HG02763 (cell line): ENCODE data around the gene TMEM183A.

Source experiments
- ATAC-seq: cut with Tn5 transposase; IDR thresholded peaks from one replicate; pipeline ENCODE4 v1.9.1; 2021; ENCODE audit warnings: mild to moderate bottlenecking, moderate library complexity; ENCODE audit not compliant: unreplicated experiment

TMEM183A gene, protein sequence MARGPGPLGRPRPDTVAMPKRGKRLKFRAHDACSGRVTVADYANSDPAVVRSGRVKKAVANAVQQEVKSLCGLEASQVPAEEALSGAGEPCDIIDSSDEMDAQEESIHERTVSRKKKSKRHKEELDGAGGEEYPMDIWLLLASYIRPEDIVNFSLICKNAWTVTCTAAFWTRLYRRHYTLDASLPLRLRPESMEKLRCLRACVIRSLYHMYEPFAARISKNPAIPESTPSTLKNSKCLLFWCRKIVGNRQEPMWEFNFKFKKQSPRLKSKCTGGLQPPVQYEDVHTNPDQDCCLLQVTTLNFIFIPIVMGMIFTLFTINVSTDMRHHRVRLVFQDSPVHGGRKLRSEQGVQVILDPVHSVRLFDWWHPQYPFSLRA

DNA sequence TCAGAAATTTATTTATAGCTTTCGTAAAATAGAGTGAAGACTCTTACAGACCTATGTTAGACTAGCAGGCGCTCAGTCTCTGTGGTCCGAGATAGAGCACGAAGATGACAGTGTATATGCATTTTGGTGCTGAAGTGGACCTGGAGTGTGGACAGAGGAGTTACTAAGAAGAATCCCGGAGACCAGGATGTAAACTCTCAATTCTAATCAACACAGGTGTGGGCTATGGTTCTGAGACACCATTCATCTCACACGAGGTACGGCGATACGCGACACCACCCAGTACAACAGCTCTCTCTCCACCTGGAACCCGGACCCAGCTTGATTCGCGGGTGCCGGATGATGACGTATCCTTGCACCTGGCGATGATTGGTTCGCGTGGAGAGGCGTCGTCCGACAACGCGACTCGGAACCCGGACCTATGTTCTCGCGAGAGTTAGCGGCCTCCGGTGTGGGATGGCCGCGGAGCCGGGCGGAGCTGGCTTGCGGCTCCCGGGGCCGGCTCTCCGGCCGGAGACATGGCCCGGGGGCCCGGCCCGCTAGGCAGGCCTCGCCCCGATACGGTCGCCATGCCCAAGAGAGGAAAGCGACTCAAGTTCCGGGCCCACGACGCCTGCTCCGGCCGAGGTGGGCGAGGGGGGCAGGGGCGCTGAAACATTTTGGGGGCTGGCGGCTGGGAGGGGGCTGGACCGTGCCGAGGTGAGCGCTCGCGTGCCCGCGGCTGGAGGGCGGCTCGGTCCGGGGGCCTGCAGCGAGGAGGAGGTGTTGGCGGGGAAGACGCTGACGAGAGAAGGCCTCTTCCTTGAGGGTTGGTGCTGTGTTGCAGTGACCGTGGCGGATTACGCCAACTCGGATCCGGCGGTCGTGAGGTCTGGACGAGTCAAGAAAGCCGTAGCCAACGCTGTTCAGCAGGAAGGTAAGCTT lies at the start of gene TMEM183A:
TSS of gene TMEM183A (plus strand) at position 427 of the 924 bp plus-strand sequence. CDS start at position 519, 92 bp downstream.
- peak; percentile 95 for ATAC-seq

DNA sequence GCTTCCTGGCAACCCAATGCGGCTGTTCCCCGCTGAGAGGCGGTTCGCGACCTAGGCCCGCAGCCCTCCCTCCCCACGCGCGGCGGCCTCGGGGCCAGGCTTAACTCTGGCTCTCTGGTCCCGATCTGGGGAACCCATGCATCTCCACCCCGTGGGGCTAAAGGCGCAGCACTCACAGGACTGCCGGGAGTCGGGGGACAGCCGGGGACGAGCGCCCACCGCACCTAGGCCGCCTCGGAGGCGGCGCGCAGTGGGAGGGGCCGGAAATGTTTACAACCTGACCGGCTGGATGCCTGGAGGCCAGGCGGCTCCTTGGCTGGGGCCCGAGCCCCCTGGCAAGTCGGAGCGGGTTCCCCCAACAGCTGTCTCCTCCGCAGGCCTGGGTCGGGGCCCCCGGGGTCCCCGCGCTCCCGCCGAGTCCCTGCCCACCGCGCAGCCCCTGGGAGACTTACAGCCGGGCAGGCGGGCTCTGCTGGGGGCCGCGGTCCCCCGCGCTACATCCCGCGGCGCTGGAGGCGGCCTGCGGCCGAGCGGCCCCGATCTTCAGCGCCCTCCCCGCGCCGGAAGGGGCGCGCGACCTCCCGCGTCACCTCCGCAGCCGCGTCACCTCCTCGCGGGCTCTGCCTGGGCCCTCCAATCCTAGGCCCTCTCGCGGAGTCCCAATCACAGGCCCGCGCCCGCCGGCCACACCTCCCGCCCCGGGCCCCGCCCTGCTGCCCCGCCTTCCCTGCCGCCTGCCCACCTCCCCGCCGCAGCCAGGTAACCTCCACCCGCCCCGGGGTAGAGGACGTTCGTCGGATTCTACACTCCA lies 49.2 kb upstream of the TMEM183A start, which contains the start of gene ADIPOR1:
TSS of gene ADIPOR1 (minus strand) at position 580 of the 811 bp plus-strand sequence. CDS start 7,242 bp downstream, outside the sequence.
- peak; percentile 94 for ATAC-seq

DNA sequence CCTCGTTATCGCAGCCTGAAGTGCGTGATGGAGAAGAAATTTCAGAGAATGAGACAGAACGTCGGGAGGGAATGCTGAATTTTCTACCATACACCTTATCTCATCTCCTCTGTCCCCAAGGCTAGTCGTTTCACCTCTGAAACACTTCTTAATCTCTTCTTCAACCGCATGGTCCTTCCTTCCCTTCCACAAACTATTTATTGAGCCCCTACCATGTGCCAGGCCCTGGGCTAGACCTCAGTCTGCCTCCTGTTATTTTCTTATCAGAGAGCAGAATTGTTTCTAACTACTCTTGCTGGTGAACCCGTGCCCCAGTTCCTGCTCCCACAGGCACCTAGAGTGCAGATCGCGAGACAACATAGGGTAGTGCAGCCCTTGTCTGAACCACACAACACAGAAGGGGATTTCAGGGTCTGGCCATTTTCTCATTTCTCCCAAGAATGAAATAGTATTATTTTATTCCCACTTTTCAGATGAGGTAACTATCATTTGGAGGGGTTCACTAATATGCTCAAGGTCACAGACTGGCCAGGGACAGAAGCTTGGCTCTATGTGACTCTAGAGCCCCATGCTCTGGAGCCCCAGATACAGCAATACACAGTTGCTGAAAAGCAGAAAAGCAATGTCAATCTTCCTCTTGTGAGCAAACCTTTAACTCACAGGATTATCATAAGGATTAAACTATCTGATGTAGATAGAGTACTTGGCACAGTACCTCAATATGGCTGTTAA lies 48.5 kb upstream of the TMEM183A start:
- ATAC-seq, result no peak

DNA sequence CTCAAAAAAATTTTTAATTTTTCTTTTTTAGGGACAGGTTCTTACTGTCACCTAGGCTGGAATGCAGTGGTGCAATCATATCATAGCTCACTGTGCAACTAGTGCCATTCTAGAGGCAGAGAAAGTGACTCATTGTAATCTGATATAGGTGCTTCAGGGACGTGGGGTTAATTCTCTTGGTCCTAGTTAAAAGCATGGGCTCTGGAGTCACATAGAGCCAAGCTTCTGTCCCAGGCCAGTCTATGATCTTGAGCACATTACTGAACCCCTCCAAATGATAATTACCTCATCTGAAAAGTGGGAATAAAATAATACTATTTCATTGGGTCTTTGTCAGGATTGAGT lies 47.9 kb upstream of the TMEM183A start:
- no peak for ATAC-seq

DNA sequence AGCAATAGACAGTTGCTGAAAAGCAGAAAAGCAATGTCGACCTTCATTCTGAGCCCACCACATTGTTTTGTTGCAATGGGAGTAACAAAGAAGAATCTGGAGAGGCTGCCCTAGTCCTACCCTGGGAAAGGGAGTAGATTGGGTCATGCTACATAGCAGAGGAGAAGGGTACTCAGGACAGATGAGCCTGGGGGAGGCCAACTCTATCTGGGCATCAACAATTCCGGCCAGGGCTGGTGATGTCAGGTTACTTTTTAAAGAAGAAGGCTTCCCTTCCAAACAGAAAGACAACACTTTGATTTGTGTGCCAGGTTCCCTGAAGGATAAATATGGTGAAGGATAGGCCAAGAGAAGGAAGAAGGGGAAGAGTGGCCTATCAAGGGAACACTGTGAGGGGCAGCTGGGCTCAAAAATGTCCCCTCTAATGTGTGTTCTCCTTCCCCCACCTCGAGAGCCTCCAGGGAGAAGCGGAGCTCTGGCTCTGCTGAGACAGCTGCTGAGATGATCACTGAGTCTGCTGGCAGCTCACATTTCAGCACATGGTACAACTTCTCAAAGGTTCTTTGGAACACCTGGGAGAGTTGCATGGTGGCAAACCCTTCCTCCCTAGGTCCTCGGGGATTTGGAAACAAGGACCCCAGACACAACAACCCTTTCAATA lies 45.8 kb upstream of the TMEM183A start:
- ATAC-seq, result no peak

DNA sequence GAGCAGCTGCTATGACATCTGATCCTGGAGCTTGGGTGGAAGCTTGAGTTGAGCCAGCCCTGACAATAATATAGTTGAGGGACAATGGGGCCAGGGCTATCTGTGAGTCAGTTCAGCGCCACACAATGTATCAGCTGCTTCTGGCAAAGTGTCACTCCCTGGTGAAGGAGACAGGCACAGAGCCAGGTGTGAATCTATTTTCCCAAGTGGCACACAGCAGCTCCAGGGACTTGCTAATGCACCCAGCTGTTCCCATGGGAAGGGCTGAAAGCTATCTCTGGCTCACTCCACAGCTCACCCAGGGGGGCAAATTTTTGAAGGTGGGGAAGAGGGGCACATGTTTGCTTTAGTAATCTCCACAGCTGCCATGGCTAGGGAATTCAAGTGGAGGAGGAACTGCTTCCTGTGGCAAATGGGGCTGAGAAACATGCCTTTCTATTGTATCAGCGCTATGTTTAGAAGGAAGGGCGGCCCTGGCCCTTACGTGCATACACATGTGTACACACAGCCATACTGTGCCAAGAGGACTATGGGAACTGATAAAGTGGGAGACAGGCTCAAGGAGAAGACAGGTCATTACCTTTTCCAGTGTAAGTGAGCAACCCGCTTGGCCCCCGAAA lies 42.3 kb upstream of the TMEM183A start:
- no peak for ATAC-seq

DNA sequence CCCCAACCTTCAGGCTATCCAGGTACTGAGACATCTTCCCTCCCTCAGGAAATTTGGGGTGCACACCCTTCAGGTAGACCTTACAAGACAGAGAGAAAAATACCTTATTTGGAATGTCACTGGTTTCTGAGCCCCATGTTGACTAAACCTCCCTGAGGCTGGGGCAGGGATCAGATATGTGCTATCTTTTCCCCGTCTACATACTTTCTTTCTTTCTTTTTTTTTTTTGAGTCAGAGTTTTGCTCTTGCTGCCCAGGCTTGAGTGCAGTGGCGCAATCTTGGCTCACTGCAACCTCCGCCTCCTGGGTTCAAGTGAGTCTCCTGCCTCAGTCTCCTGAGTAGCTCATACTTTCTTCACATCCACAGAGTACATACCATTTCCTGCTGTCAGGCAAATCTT lies 41.8 kb upstream of the TMEM183A start:
- ATAC-seq, result no peak

DNA sequence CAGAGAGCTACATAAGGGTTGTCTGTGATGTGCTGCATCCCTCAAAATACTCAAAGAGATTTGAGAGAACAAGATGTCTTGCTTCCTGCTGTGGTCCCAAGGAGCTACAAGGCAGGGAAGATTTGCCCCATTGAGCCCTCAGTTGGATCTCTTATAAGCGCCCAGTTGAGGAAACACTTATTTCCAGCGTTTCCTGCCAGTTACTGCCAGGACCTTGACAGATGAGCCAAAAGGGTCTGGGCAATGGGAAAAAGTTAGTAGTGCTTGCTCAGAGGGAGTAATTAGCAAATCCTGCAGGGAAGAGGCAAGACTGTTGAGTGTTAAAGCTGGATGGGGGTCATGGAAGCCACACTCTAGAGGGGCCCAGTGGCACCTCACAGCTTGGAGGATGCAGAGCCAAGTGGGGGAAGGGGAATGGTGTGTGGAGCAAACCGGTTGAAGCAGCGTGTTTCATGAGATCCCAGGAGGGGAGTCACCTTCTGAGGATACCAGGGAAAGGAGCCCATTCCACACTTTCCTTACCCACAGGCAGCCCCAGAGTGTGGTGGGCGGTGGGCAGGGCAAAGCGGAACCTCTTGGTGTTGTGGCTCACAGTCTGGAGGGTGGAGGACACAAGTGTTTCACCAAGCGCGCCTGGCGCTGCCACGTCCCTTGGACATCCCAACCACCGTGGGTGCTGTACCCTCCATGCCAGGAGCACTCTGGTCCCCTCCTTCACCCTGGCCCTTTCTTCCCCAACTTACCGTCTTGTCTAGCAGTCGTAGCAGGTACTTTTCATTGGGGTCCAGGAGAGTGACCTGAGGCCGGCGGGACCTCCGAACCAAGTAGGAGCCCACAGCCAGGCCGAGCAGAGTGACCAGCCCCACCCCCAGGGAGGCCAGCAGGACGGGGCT lies 40.9 kb upstream of the TMEM183A start:
- ATAC-seq, result no peak

DNA sequence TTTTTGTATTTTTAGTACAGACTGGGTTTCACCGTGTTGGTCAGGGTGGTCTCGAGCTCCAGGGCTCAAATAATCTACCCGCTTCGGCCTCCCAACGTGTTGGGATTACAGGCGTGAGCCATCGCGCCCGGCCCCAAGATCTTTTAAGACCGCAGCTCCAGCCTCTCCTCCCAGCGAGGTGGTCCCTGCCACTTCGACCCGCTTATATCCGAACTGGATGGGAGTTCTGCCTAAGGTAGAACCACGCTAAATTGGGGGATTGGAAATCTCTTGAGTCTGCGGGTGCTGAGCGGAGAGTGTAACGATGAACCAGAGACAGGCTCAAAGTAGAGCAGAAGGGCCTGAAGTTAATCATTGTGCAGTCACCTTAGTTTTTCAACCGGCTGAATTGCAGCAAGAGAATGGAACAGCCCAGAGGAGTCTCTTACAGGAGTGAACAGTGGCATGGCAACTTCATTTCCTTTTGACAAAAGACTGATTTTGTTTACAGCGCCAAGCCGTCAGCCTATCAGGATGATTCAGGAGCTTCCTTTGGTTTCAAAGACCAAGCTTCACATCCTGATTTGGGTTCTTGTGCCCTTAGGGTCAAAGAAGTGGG lies 39.4 kb upstream of the TMEM183A start:
- peak; percentile 6 for ATAC-seq

DNA sequence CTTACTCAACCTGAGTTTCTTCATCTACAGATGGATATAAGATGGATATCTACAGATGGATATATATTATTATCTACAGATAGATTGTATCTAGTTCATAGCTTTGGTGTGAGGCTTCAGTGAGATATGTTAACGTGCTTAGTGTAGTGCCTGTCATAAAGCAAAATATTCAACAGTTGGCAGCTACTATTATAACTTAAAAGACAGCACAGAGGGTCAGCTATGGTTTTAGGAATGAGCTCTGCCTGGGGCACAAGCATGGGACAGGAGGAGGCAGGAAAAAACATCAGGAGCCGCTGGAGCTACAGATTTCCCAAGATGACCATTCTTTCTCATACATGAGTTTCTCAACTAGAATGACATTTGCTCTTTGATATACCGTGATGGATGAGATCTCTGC lies 38.8 kb upstream of the TMEM183A start:
- no peak for ATAC-seq

DNA sequence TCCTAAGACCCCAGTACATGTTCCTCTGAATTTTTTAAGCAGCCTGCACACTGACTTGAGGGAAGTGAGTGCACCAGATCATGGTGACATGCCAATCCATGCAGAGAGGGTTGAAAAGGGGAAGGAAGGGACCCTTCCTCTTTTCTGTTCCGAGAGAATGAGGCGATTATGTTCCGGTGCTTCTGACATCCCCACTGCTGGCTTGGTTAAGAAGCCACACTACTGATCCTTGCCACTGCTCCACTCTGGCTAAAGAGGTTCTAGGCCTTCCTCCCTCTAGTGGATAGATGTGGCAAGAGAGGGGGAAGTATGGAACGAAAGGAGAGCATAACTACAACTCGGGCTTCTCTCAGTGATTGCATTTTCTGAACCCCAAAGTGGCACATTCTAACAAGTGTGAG lies 38.3 kb upstream of the TMEM183A start:
- peak; percentile 37 for ATAC-seq

DNA sequence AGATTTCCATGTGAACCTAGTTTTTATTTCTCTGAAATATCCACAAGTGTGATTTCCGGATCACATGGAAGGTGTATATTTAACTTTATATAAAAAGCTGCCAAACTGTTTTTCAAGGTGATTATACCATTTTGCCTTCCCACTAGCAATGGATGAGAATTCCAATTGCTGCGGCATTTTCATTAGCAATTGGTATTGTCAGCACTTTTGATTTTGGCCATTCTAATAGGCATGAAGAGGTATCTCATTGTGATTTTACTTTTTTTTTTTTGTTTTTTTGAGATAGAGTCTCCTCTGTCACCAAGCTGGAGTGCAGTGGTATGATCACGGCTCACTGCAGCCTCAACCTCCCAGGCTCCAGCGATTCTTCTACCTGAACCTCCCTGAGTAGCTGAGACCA lies 35.1 kb upstream of the TMEM183A start:
- ATAC-seq, result no peak

DNA sequence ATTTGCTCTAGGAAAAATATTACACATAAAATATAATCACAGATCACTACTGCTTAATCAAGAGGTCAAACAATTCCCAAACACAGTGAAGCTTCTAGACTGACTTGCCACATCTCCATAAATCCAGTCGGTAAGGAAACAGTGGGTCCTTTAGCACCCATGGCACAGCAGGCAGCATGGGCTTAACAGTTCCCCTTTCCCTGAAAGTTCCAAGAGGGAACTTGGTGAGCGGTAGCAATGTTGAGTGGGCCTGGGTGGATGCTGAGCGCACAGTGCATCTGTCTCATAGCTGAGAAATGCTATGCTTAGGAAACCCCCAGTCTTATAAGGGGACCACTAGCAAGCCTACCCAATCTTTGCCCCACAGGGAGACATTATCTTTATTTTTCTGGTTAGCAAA lies 32.3 kb upstream of the TMEM183A start:
- no peak for ATAC-seq

DNA sequence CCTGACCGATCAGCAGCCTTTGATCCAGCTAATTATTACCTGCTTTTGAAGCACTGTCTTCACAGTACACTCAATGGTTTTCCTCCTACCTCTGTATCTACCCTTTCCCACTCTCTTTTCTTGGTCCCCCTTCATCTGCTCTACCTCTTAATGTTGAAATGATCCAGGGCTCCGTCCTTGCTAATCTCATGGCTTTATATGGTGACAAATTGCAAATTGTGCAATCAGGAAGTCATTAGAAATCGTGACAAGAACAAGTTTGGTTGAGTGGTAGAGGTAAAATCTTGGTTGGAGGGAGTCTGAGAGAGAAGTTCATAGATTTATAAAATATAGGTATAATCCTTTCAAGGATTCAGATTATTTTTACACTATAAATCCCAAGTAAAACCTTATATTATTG lies 30.5 kb upstream of the TMEM183A start:
- no peak for ATAC-seq

DNA sequence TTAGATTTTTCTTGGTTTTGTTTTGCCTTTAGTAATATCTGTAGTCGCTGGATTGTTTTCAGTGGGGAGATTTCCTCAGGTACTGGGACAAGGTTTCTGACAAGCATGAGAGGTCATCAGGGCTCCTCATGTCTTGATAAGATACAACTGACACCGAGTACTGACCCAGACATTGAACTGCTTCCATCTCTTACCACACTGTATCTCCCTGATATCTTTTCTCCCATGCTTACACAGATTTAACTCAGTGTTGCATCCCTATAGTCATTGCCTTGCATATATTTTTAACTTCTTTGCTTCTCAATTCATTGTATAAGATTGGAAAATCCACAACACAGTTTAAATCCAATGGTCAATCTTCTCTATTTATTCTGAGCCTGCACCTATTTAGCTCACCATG lies 27.7 kb upstream of the TMEM183A start:
- no peak for ATAC-seq

DNA sequence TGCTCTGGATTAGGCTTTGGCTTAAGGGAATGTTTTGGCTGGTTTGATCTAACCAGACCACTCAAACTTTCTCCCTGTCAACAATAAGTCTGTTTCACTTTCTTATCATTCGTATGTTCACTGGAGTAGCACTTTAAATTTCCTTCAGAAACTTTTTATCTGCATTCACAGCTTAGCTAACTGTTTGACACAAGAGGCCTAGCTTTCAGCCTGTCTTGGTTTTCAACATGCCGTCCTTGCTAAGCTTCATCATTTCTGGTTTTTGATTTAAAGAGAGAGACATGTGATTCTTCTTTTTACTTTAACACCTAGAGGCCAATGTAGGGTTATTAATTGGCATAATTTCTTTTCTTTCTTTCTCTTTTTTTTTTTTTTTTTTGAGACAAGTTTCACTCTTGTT lies 25.2 kb upstream of the TMEM183A start:
- no peak for ATAC-seq

DNA sequence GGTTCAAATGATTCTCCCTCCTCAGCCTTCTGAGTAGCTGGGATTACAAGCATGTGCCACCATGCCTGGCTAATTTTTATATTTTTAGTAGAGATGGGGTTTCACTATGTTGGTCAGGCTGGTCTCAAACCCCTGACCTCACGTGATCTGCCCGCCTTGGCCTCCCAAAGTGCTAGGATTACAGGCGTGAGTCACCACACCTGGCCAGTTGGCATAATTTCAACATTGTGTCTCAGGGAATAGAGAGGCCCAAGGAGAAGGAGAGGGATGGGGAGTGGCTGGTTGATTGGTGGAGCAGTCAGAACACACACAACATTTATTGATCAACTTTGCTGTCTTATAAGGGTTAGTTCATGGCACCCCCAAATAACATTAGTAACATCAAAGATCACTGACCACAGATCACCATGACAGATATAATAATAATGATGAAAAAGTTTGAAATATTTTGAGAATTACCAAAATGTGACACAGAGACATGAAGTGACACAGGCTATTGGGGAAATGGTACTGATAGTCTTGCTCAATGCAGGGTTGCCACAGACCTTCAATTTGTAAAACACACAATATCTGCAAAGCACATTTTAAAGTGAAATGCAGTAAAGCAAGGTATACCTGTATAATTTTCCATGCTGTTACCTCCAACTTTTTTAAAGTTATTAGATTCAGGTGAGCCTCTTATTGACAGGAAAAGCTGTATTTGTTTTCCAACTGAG lies 24.3 kb upstream of the TMEM183A start:
- ATAC-seq, result no peak
